IPS DF 4.7 (cell line): ENCODE data around the gene RANBP3.
"Not testable (repeated sequence)": the region's sequence is repeated elsewhere in the genome, so short reads cannot be mapped to it uniquely, and the experiment has no call there.

ENCODE experiments used
- DNase-seq: peaks from one replicate; pipeline ENCODE4 v3.0.0-alpha.2; 2013; ENCODE audit warnings: low spot score; ENCODE audit errors: extremely low read depth

RANBP3 gene

GRCh38 chr19:6006896-6007295, 29.0 kb upstream of the RANBP3 start:
- no peak for DNase-seq

- DNase-seq: not testable (repeated sequence)
These were observed 28.1 kb upstream of the RANBP3 start for GRCh38 chr19:6006070-6006446.

- DNase-seq: no peak
These were observed 27.6 kb upstream of the RANBP3 start for GRCh38 chr19:6005321-6006069.

DNA sequence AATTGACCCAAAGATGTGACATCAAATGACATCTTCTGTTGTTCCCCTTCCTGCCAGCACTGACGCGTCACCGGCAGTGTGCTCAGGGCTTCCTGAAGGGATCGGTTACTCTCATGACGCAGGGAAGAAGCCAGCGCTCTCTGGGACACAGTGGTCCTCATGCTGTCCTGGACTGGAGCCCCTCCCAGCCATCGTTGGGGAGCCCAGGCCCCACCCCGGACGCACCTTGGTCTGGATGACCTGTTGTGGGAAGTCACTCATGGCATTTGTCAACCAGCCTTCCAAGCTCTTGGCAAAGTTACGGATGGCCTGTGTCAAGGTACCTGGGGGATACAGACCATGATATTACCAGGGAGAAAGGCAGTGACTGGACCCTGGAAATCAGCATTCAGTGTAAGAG, 26.0 kb upstream of the RANBP3 start:
- DNase-seq: no peak

GRCh38 chr19:6002591-6002990, 24.7 kb upstream of the RANBP3 start:
- no peak for DNase-seq

- DNase-seq: no peak
These were observed 22.4 kb upstream of the RANBP3 start for GRCh38 chr19:6000228-6000847.

- DNase-seq: no peak
These were observed 21.8 kb upstream of the RANBP3 start for GRCh38 chr19:5999693-6000092.

- DNase-seq: no peak
These were observed 19.4 kb upstream of the RANBP3 start for GRCh38 chr19:5997371-5997770.

DNA sequence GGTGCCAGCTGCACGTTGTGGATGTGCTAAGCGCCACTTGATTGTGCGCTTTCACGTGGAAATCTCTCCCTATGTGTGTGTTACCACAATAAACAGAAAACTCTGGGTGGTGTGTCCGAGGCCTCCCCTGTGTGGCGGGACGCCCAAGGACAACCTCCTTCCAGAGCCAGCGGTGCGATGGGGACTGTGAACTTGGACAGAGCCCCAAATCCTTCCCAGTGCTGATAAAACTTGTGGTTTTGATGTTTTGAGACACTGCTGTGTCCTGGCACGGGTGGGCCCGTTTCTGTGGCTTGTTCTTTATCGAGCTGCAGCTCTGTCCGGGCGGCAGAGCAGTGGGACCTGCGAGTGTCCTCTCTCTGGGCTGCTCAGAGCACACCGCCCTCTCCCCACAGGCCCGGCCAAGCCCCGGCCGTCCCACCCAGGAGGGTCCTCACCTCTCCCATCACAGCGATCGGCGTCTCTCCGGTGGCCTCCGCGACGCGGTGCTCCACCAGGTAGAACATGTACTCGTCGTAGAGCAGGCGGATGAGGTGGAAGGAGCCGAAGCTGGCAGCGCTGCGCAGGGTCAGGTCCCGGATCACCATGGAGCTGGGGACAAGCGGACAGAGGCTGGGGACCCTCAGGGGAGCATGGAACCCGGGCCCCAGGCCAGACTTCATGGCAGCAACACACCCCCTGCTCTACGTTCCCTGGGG, 18.8 kb upstream of the RANBP3 start:
- DNase-seq: no peak

DNA sequence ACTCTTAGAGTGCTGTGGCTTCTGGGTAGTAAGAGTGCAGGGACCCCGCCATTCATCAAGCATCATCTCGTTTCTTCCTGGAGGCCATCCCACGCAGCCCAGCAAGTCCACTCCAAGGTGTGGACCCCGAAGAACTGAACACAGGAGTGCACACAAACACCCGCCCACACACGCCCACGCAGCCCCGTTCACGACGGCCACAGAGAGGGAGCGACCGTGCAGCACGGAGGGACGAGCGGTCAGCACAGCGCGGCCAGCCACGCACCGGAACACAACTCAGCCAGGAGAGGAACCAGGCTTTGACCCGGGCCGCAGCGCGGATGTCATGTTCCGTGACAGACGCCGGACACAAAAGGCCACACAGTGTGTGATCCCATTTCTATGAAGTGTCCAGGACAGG, 18.2 kb upstream of the RANBP3 start:
- DNase-seq: no peak

GRCh38 chr19:5995606-5996005, 17.7 kb upstream of the RANBP3 start:
- DNase-seq: no peak

GRCh38 chr19:5994405-5995165, 16.6 kb upstream of the RANBP3 start:
- DNase-seq: no peak

- DNase-seq: no peak
These were observed 15.9 kb upstream of the RANBP3 start for GRCh38 chr19:5993648-5994358.

GRCh38 chr19:5993201-5993600, 15.3 kb upstream of the RANBP3 start:
- DNase-seq: no peak

- no peak for DNase-seq
These were observed 14.8 kb upstream of the RANBP3 start for GRCh38 chr19:5992756-5993155.

DNA sequence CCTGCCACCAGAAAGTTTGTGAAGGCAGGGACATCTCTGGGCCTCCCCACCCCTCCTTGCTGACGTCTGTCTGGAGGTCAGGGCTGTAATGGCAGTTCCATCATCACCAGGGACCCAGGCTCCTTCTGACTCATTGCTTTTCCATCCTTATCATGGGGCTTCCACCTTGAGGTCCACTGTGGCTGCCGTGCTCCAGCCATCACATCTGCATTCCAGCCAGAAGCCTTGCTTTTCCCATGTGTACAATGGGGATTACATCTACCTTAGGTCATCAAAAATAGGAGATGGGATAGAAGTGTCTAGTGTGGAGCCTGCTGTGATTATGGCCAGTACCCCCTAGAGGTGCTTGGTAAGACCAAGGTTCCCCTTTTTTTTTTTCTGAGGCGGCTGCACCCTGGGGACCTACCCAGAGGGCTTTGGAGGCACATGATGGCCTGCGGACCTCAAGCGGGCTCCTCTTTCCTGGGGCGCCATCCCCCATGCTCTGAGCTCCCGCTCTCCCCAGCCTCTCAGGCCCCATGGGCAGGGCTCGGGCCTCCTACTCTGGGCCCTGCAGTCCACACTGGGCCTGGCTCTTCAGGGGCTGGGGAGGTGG, 13.4 kb upstream of the RANBP3 start:
- DNase-seq: no peak

DNA sequence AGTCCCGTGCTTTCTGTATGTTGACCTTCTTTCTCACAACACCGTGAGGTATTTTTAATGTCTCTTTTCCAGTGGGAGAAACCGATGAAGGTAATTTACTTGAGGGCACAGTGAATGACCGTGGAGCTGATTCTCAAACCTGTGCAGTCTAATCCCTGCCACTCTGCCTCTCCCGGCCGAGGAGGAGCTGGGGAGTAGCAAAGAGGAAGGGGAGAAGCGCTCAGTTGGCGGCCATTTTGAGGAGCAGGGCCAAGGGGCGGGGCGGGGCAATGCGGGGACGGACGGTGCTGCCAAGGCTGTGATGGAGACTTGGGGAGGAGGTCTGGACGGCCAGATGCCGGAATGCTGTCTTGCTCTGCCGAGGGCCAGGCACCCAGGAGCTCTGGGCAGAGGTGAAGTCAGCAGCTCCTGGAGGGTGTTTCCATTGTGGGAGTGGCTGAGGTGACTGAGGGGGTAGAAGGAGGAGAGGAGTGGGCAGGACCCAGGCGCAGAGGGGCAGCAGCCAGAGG, 12.4 kb upstream of the RANBP3 start:
- DNase-seq: no peak

- no peak for DNase-seq
These were observed 11.6 kb upstream of the RANBP3 start for GRCh38 chr19:5989388-5990074.

DNA sequence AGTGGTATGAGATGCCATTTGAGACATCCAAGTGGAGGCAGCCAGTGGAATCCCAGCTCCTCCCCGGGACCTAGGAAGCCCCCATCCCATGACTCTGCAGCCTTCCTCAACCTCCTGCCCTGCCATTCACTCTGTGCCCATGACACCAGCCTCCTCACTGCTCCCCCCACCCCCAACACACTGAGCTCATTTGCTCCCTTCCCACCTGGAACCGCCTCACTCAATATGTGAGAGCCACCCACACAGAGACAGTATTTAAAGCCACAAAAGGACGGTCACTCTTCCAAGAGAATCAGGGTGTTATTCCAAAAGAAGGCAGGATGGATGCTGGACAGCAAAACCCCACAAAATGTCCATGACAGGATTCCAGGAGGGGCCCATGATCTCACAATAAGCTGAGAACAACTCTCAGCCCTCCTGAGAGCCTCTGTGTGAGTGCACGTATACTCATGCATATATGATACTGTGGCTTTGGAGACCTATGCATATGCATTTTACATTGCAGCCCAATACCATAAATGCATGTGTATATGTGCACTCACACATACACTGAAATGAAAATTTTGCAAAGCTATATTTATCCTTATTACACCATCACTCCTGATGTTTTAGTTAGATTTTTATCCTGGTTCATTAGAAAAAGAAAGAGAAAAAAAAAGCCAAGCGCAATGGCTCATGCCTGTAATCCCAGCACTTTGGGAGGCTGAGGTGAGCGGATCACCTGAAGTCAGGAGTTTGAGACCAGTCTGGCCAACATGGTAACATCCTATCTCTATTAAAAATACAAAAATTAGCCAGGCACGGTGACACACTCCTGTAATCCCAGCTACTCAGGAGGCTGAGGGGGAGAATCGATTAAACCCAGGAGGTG, 10.8 kb upstream of the RANBP3 start:
- no peak for DNase-seq
